GM23338 (cell line): ENCODE data around the gene GLTP.

ENCODE experiments used
- CREB1 ChIP-seq: fragments of 250-450 bp; sonication (Bioruptor Pico); IDR thresholded peaks from 2 replicates; pipeline ENCODE4 v1.5.0; 2020; ENCODE audit warnings: low read depth, mild to moderate bottlenecking, moderate library complexity
- EZH2 ChIP-seq: fragments of 200-600 bp; sonication (generic); IDR thresholded peaks from one replicate; pipeline ENCODE4 v1.8.0; 2017; ENCODE audit warnings: antibody characterized with exemption, mild to moderate bottlenecking, low read depth; ENCODE audit not compliant: unreplicated experiment
- EZH2phosphoT487 ChIP-seq: fragments of 200-600 bp; sonication (generic); IDR thresholded peaks from one replicate; pipeline ENCODE4 v1.8.1; 2018; ENCODE audit warnings: antibody characterized with exemption; ENCODE audit not compliant: unreplicated experiment
- JUNB ChIP-seq: IDR thresholded peaks from one replicate; pipeline ENCODE4 v1.6.1; 2016; ENCODE audit warnings: antibody characterized with exemption; ENCODE audit not compliant: unreplicated experiment
- POLR2AphosphoS5 ChIP-seq: IDR thresholded peaks from 2 replicates; pipeline ENCODE4 v1.6.1; 2016; ENCODE audit warnings: antibody characterized with exemption, low read depth
- REST ChIP-seq: IDR thresholded peaks from one replicate; pipeline ENCODE4 v1.6.1; 2018; ENCODE audit warnings: antibody characterized with exemption; ENCODE audit not compliant: unreplicated experiment
- STAT1 ChIP-seq: IDR thresholded peaks from one replicate; pipeline ENCODE4 v1.6.1; 2016; ENCODE audit warnings: antibody characterized with exemption; ENCODE audit not compliant: unreplicated experiment
- ZNF114 ChIP-seq: fragments of 250-450 bp; sonication (Bioruptor Pico); IDR thresholded peaks from 2 replicates; pipeline ENCODE4 v1.5.0; 2020; ENCODE audit warnings: mild to moderate bottlenecking, moderate library complexity
- ZNF331 ChIP-seq: fragments of 250-450 bp; sonication (Bioruptor Pico); IDR thresholded peaks from 2 replicates; pipeline ENCODE4 v1.5.0; 2020; ENCODE audit warnings: low read depth, mild to moderate bottlenecking, moderate library complexity
- TF ChIP-seq, protein P1 (sequence below), 2 experiments: fragments of 200-600 bp in 1 of 2; sonication (generic) in 1 of 2; conservative IDR thresholded peaks; 2 replicates each; pipeline versions ENCODE4 v1.5.1 to v1.6.1; 2016 to 2017; ENCODE audit warnings: antibody characterized with exemption in 2 of 2, low read depth in 2 of 2, mild to moderate bottlenecking in 2 of 2, moderate library complexity in 1 of 2

- TF ChIP-seq JUNB (no peak), POLR2AphosphoS5 (no peak), EZH2 (no peak), EZH2phosphoT487 (no peak), REST (no peak), CREB1 (no peak), ZNF114 (CRISPR knock-in tag) (no peak), STAT1 (no peak), ZNF331 (no peak)
- TF ChIP-seq, protein P1, sequence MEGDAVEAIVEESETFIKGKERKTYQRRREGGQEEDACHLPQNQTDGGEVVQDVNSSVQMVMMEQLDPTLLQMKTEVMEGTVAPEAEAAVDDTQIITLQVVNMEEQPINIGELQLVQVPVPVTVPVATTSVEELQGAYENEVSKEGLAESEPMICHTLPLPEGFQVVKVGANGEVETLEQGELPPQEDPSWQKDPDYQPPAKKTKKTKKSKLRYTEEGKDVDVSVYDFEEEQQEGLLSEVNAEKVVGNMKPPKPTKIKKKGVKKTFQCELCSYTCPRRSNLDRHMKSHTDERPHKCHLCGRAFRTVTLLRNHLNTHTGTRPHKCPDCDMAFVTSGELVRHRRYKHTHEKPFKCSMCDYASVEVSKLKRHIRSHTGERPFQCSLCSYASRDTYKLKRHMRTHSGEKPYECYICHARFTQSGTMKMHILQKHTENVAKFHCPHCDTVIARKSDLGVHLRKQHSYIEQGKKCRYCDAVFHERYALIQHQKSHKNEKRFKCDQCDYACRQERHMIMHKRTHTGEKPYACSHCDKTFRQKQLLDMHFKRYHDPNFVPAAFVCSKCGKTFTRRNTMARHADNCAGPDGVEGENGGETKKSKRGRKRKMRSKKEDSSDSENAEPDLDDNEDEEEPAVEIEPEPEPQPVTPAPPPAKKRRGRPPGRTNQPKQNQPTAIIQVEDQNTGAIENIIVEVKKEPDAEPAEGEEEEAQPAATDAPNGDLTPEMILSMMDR (conservative IDR thresholded peaks at IDR 0.05; ENCODE audit: low read depth in 2 of 2), result no peak
Measured at GRCh38 chr12:109815757-109816617, 64.4 kb downstream of the GLTP start.
